Measurements from ENCODE around the gene PYHIN1.
"Not testable (repeated sequence)": the region's sequence is repeated elsewhere in the genome, so short reads cannot be mapped to it uniquely, and the experiment has no call there.

PYHIN1 gene

DNA sequence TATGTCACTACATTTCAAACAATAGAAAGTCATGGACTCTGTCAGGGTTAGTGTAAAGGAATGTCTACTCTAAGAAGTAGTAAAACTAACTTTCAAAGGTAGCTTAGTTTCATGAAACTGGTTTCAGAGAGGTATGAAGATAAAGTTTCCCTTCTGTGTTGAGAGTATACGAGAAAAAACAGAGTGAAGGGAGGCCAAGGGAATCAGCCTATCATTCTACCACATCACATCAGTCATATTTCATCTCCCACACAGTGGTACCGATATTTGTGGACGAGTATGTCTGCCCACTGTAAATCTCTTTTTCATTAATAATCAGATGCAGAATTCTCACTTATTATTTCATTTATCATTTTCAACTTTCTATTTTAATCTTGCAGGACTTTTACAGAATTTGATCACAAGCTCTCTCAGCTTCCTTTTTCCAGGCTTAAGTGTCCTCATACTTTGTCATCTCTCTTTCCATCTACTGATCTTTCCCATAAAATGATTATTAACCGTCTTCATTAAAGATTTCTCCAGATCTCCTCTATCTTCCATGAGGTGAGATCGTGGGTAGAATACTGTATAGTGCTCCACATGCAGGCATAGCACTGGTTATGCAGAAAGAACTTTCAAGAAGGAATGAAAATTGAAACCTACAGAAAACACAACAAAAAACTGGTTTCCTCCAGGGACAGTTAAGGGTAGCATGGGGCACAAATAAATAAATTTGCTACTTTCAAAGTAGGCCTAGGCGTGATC is 66.9 kb downstream of the PYHIN1 start:
- no peak overlapping the region for H3K4me3 Mint-ChIP-seq
- no peak for DNase-seq
- H3K27me3 Mint-ChIP-seq, result no peaks in the 10 kb centered on the region
- peaks cover 37% of the 10 kb centered on the region for H3K4me1 Mint-ChIP-seq
- CTCF ChIA-PET, result interaction anchor here (0.8 to 2.5 kb wide), 16 partner anchors 9 to 794 kb away, joined by 3 to 48 read pairs (median 4); partner anchors contain the start of gene AIM2
- peaks cover 5% of the 10 kb centered on the region for H3K36me3 Mint-ChIP-seq
- H3K27ac Mint-ChIP-seq, result peak overlapping the region; percentile 15
- H3K9me3 Mint-ChIP-seq, result no peaks in the 10 kb centered on the region

DNA sequence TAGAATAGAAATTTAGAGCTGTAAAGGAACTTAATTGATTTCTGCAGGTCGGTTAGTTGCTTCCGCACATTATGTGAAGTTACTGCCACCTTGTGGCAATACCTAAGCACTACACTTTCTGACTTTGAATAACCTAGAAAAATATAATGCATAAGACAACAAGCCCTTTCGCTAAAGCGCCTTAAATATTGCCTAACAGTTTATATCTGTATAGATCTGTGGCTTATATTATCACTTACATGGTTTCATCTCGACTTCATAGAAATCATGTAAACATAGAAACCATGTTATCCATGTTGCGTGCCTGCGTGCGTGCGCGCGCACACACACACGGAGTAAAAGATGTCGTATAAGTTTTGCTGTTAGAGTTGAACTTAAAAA is 67.4 kb downstream of the PYHIN1 start:
- CTCF ChIA-PET, result interaction anchor here (1.0 to 2.5 kb wide), 14 partner anchors 8 to 795 kb away, joined by 3 to 48 read pairs (median 5); partner anchors contain the start of gene AIM2
- Mint-ChIP-seq H3K27me3 (no peaks in the 10 kb centered on the region), H3K4me1 (peaks cover 37% of the 10 kb centered on the region), H3K4me3 (no peak overlapping the region), H3K9me3 (no peaks in the 10 kb centered on the region), H3K27ac (no peak overlapping the region), H3K36me3 (peaks cover 5% of the 10 kb centered on the region)
- peak; percentile 53 for DNase-seq

DNA sequence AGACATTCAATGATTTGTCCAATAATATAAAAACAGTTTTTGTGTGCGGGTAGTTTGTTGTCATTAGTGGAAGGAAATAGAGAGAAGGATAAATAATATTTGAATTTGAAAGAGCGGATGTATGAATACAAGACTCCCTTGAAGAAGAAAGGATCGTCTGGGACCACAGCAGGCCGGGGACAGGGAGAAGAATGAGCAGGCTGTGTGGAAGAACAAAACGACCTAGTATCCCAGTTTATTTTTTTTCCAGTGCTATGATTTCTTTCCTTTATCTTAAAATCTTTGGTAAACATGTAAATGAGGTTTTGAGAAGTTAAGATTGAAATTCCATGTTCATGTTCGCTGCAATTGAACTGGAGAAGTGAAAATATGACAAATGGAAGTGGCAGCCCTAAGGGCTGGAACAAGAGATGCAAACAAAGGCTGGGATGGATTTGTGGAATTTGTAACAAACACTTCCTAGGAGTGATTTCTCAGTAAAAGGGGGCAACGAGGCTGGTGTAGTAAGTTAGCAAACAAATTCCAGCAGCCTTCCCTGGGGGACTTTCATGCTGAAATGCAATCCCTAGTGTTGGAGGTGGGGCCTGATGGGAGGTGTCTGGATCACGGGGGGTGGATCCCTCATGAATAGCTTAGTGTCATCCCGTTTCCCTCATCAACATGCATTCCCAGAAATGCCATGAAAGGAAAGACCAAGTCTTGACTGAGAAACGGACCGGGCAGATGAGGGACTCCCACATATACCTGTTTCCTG is 68.1 kb downstream of the PYHIN1 start:
- no peaks in the 10 kb centered on the region for H3K9me3 Mint-ChIP-seq
- peaks cover 37% of the 10 kb centered on the region for H3K4me1 Mint-ChIP-seq
- H3K27ac Mint-ChIP-seq, result no peak overlapping the region
- peaks cover 4% of the 10 kb centered on the region for H3K36me3 Mint-ChIP-seq
- CTCF ChIA-PET, result interaction anchor here (0.8 to 1.6 kb wide), 3 partner anchors 9 to 73 kb away, joined by 4 to 6 read pairs (median 5); partner anchors contain the start of gene IFI16
- H3K27me3 Mint-ChIP-seq, result no peaks in the 10 kb centered on the region
- DNase-seq, result no peak
- no peak overlapping the region for H3K4me3 Mint-ChIP-seq

DNA sequence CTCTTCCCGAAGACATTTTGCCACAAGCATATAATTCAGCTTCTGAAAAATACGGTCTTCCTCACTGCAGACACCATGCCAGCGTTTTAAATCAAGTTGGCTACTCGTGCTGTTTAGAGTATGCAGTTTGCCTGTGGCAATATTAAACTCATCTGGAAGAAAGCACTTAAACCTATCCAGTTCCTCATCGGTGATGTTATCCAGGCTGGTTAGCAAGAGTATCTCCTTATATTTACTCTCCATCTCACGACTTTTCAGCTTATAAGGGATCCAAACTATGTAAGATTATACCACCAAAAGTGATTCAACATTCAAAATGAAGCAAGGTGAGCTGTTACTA is 68.7 kb downstream of the PYHIN1 start:
- Mint-ChIP-seq H3K4me3 (no peak overlapping the region), H3K36me3 (no peaks in the 10 kb centered on the region), H3K27ac (no peak overlapping the region), H3K27me3 (no peaks in the 10 kb centered on the region), H3K9me3 (no peaks in the 10 kb centered on the region), H3K4me1 (peaks cover 37% of the 10 kb centered on the region)
- no peak for DNase-seq
- CTCF ChIA-PET, result interaction anchor here (0.8 to 1.6 kb wide), 3 partner anchors 9 to 72 kb away, joined by 4 to 6 read pairs (median 5); partner anchors contain the start of gene IFI16

DNA sequence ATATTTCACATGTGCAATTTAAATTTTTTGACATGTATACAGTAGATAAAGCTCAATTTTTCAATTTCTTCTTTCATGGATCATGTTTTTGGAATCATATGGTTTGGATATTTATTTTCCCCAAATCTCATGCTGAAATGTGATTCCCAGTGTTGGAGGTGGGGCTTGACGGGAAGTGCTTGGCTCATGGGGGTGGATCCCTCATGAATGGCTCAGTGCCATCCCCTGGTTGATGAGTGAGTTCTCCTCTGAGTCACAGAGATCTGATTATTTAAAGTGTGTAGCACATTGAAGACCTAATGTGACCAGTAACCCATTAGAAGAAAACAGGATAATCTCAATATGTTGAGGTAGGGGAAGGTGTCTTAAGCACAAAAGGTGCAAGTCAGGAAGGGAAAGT is 69.3 kb downstream of the PYHIN1 start:
- no peaks in the 10 kb centered on the region for H3K9me3 Mint-ChIP-seq
- H3K27ac Mint-ChIP-seq, result no peak overlapping the region
- H3K4me1 Mint-ChIP-seq, result peaks cover 38% of the 10 kb centered on the region
- no peaks in the 10 kb centered on the region for H3K27me3 Mint-ChIP-seq
- H3K36me3 Mint-ChIP-seq, result no peaks in the 10 kb centered on the region
- DNase-seq, result no peak
- no peak overlapping the region for H3K4me3 Mint-ChIP-seq
- CTCF ChIA-PET, result interaction anchor here (1.6 kb wide), 2 partner anchors 8 to 71 kb away, joined by 5 to 6 read pairs; partner anchors contain the start of gene IFI16

DNA sequence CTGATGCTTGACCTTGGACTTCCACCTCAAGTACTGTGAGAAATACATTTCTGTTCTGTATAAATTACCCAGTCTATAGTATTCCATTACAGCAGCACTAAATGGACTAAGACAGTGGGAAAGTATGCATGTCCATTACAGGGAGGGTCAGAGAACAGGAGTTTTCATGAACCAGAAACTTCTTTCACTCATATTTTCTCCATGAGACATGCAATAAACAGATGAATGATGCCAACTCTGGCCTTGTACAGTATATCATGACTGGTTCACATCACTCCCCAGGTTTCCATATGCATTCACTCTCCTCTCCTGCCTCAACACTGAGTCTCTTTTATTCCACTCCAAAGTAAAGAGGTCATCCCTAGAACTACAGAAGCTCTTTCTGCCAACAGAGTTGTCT is 73.8 kb downstream of the PYHIN1 start:
- Mint-ChIP-seq H3K27me3 (no peaks in the 10 kb centered on the region), H3K36me3 (peaks cover 15% of the 10 kb centered on the region), H3K4me1 (peaks cover 38% of the 10 kb centered on the region), H3K27ac (no peak overlapping the region), H3K4me3 (no peak overlapping the region), H3K9me3 (no peaks in the 10 kb centered on the region)
- CTCF ChIA-PET, result interaction anchor here (0.8 to 0.9 kb wide), 2 partner anchors 8 to 802 kb away, joined by 3 to 5 read pairs; no protein-coding TSS in a partner anchor
- DNase-seq, result no peak

DNA sequence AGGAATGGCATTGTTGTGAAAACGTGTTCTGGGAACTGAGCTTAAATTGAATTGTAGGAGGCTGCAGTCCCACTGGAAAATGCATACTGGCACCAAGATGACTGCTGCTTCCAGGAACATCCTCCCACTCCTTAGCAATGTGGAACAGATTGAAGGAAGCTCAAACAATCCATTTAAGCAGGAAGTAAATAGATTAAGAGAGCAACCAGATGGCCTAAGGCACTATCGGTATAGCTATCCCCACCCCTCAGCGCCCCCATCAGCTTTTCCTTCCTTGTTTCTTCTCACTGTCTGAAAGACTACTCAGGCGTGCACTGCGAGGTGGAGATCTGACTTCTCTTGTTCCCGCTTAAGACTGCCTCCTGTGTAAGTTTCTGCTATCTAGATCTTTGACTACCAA is 74.3 kb downstream of the PYHIN1 start:
- CTCF ChIA-PET, result interaction anchor here (0.8 to 0.9 kb wide), 2 partner anchors 9 to 802 kb away, joined by 3 to 5 read pairs; no protein-coding TSS in a partner anchor
- Mint-ChIP-seq H3K4me3 (no peak overlapping the region), H3K27me3 (no peaks in the 10 kb centered on the region), H3K27ac (no peak overlapping the region), H3K9me3 (no peaks in the 10 kb centered on the region), H3K4me1 (peaks cover 38% of the 10 kb centered on the region), H3K36me3 (peaks cover 20% of the 10 kb centered on the region)
- no peak for DNase-seq

DNA sequence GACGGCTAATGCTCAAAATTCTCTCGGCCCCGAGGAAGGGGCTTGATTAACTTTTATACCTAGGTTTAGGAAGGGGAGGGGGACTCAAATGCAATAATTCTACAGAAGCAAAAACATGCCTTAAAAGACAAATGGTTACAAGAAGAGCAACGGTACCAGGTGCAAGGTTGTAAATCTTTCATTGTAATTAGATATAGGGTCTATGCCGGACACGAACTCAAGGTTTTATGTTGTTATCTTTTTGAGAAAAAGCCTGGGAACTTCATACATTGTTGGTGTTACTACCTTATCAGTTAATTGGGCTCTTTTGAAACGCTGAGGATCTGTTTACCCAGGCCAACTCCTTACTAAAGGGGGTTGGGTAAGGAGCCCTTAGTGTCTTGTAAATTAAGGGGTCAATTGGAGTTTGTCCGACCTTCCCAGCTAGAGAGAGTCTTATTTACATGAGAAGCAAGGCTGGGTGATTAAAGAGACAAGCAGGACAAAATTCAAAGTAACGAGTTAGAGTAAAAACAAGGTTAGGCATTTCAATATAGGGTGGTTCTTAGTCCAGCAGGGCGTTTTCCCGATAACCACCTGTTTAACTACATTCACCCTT is 75.0 kb downstream of the PYHIN1 start:
- H3K27ac Mint-ChIP-seq, H3K4me3 Mint-ChIP-seq, H3K27me3 Mint-ChIP-seq, H3K9me3 Mint-ChIP-seq, CTCF ChIA-PET, DNase-seq: not testable (repeated sequence)
- Mint-ChIP-seq H3K4me1 (peaks cover 38% of the 10 kb centered on the region), H3K36me3 (peaks cover 23% of the 10 kb centered on the region)

DNA sequence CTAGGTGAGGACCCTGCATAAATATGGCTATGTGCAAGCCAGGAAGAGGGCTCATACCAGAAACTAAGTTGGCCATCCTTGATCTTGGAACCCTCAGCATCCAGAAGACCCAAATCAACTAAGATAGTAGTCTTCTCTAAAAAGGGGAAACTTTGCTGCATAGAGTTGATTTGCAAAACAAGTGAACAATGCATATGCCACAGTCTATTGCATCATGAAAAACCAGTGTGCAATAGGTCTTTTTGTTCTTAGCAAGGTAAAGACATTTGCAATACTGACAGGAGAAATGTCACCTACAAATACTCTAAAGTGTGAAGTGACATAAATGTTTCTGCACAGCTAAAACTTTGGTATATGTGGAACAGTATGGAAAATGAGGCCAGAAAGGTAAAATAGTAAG is 76.4 kb downstream of the PYHIN1 start:
- CTCF ChIA-PET, result interaction anchor here (0.8 to 1.2 kb wide), 4 partner anchors 9 to 68 kb away, joined by 3 to 5 read pairs (median 4); no protein-coding TSS in a partner anchor
- peaks cover 39% of the 10 kb centered on the region for H3K4me1 Mint-ChIP-seq

DNA sequence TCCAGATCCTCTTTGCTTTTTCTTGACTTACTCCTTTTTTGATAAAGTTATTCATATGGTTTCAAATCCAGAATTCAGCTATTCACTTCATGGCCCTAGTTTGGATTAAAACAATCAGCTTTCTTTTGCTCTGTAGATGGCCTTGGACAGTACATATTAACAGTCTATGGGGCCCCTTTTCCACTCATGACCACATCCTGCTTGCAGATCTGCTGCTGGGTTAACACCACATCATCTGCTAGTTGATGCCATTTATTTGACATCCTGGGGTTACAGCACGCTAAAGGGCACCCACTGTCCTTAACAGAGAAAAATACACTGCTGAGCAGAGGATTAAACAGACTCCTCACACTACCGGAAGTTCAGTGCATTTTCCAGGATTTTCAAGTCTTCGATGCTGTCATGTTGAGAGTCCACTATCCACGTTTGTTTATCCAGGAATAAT is 77.4 kb downstream of the PYHIN1 start:
- Mint-ChIP-seq H3K36me3 (peaks cover 35% of the 10 kb centered on the region), H3K27me3 (no peaks in the 10 kb centered on the region), H3K9me3 (no peaks in the 10 kb centered on the region), H3K27ac (peak overlapping the region; percentile 99), H3K4me1 (peaks cover 43% of the 10 kb centered on the region), H3K4me3 (peak overlapping the region; percentile 94)
- CTCF ChIA-PET, result interaction anchor here (1.0 to 1.6 kb wide), 5 partner anchors 9 to 67 kb away, joined by 3 to 5 read pairs (median 3); no protein-coding TSS in a partner anchor
- DNase-seq, result peak; percentile 78

More for the DNA sequence above, 76.4 kb downstream of the PYHIN1 start:
- Mint-ChIP-seq H3K4me3 (no peak overlapping the region), H3K27me3 (no peaks in the 10 kb centered on the region), H3K9me3 (no peaks in the 10 kb centered on the region), H3K27ac (peak overlapping the region; percentile 25), H3K36me3 (peaks cover 29% of the 10 kb centered on the region)
- DNase-seq, result no peak

DNA sequence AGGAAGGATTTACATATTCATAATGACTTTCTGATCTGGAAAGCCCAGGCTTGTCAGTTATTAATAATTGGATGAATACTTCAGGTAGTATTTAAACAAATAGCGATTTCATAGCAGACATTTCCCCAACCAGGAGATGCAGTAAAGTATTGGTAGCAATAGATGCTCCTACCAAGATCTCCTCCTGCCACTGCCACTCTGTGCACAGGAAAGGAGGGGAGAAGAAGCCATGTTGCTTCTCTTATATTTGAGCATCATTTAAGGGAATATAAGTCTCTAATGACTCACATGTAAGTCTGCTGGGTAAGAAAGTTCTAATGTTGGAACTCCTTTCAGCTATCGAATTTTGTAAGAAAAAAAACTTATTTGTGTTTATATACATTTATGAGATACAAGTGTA is 77.9 kb downstream of the PYHIN1 start:
- Mint-ChIP-seq H3K27me3 (no peaks in the 10 kb centered on the region), H3K4me1 (peaks cover 48% of the 10 kb centered on the region), H3K36me3 (peaks cover 41% of the 10 kb centered on the region), H3K9me3 (no peaks in the 10 kb centered on the region), H3K27ac (peak overlapping the region; percentile 99), H3K4me3 (peak overlapping the region; percentile 94)
- DNase-seq, result no peak
- CTCF ChIA-PET, result interaction anchor here (1.1 to 1.6 kb wide), 3 partner anchors 9 to 63 kb away, joined by 3 to 5 read pairs (median 3); no protein-coding TSS in a partner anchor

DNA sequence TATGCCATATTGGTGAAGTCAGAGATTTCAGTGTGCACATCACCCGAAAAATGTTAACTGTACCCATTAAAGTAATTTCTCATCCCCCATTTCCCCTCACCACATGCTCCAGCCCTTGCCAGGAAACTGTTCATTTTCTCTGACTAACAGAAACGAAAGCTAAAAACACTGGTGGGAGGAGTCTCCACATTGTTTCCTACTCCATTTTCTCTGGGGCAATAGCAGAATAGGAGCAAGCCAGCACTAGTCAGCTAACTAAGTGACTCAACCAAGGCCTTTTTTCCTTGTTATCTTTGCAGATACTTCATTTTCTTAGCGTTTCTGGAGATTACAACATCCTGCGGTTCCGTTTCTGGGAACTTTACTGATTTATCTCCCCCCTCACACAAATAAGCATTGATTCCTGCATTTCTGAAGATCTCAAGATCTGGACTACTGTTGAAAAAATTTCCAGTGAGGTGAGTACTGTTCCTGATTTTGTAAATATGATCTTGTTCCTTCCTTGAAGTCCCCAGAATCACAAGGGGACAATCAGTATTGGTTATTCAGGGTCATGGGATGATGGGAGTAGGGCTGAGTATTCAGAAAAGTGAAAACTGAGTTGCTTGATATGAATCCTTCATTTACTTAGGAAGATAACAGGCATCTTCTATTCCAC is 78.5 kb downstream of the PYHIN1 start, which contains the start of gene IFI16:
IFI16 (plus strand) TSS at position 204 of the 658 bp plus-strand sequence. CDS start 4,774 bp downstream, outside the sequence.
- Mint-ChIP-seq H3K36me3 (peaks cover 46% of the 10 kb centered on the region), H3K4me1 (peaks cover 54% of the 10 kb centered on the region)

DNA sequence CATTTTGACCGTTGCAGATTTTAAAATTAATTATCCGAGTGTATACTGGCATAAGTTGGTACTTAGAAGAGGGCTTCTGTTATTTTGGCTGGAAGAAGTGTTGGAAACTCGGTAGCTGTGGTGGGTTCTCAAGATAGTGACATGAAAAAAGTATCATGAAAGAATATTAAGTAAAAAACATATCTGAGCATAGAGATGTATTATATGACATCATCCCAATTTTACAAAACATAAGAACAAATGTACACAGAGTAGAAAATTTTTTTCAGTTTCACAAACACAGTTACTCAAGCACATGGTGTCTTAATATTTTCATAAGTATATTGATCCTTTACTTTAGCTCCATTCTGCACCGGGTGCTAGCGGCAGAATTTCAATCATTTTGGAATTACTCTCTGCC is 79.0 kb downstream of the PYHIN1 start:
- DNase-seq, result no peak

More for the DNA sequence above, 78.5 kb downstream of the PYHIN1 start, which contains the start of gene IFI16:
- peak within 1 kb of the TSS; percentile 94 for H3K4me3 Mint-ChIP-seq
- peak; percentile 71 for DNase-seq
- H3K9me3 Mint-ChIP-seq, result no peaks in the 10 kb centered on the region
- CTCF ChIA-PET, result interaction anchor here (1.6 kb wide), 1 partner anchor 10 kb away, joined by 5 read pairs; no protein-coding TSS in a partner anchor
- no peaks in the 10 kb centered on the region for H3K27me3 Mint-ChIP-seq
- peak within 1 kb of the TSS; percentile 99 for H3K27ac Mint-ChIP-seq

More for the DNA sequence above, 79.0 kb downstream of the PYHIN1 start:
- Mint-ChIP-seq H3K4me3 (peak overlapping the region; percentile 94), H3K27ac (peak overlapping the region; percentile 99), H3K27me3 (no peaks in the 10 kb centered on the region), H3K36me3 (peaks cover 50% of the 10 kb centered on the region), H3K9me3 (no peaks in the 10 kb centered on the region), H3K4me1 (peaks cover 57% of the 10 kb centered on the region)
- CTCF ChIA-PET, result no interaction called here
